Endothelial cell of umbilical vein (primary cell): ENCODE data around the gene KSR1. TPM values are rescaled to one million over a fixed set of nuclear protein-coding genes. Genes with fewer than 3 reads are reported as not detected.

ENCODE experiments used
- BruUV-seq: library from RNA; stranded (reverse); fragments of 400-500 nt; replicated peaks from 2 replicates; lab custom pipeline; 2021; lab: Mats Ljungman, UMichigan
- CTCF ChIA-PET: fragments of 300-600, 350-600 bp; sonication (Branson Sonifier 250); formaldehyde crosslinking; loops from one replicate; lab custom pipeline; 2021; ENCODE audit warnings: antibody characterized with exemption, inconsistent platforms; lab: Charles Lee
- POLR2A ChIA-PET: fragments of 300-600, 350-600 bp; sonication (Branson Sonifier 250); formaldehyde crosslinking; loops from one replicate; lab custom pipeline; 2021; ENCODE audit warnings: antibody characterized with exemption, inconsistent platforms; lab: Charles Lee
- DNase-seq: peaks from one replicate; pipeline ENCODE4 v3.0.0-alpha.2; 2011; ENCODE audit warnings: low read depth, low spot score
- FAIRE-seq: peaks from 2 replicates; lab custom pipeline; 2011; peaks lifted over from hg19 to GRCh38; lab: Jason Lieb, UNC
- H2AFZ ChIP-seq: 2 replicates; pipeline ENCODE4 v1.6.0; 2012; ENCODE audit warnings: low read depth, low read length, control low read depth, inconsistent platforms
- H3K27ac ChIP-seq: 2 replicates; pipeline ENCODE4 v1.5.1; 2011; ENCODE audit warnings: low read depth, mild to moderate bottlenecking, control low read depth, low read length, moderate library complexity; ENCODE audit not compliant: insufficient read depth
- H3K27me3 ChIP-seq, 2 experiments: 2 replicates each; pipeline versions ENCODE4 v1.6.0 to v1.6.1; 2011; ENCODE audit warnings: low read length in 2 of 2, mixed read lengths in 1 of 2; ENCODE audit not compliant: control insufficient read depth in 2 of 2, insufficient read depth in 2 of 2
- H3K36me3 ChIP-seq, 2 experiments: 2 replicates in 1 of 2; 3 replicates in 1 of 2; pipeline ENCODE4 v1.5.1; 2011; ENCODE audit warnings: low read length in 2 of 2, mild to moderate bottlenecking in 1 of 2, moderate library complexity in 1 of 2; ENCODE audit not compliant: control insufficient read depth in 2 of 2, insufficient read depth in 2 of 2; ENCODE audit errors: extremely low read depth in 1 of 2
- H3K4me1 ChIP-seq: 3 replicates; pipeline ENCODE4 v1.5.1; 2011; ENCODE audit warnings: mild to moderate bottlenecking, low read length; ENCODE audit not compliant: control insufficient read depth, insufficient read depth; ENCODE audit errors: extremely low read depth
- H3K4me2 ChIP-seq: 2 replicates; pipeline ENCODE4 v1.6.1; 2011; ENCODE audit warnings: low read length, control low read depth, mixed read lengths; ENCODE audit not compliant: insufficient read depth
- H3K4me3 ChIP-seq, 3 experiments: fragments of 200-600 bp in 1 of 3; sonication (generic), shearing (Covaris generic) in 1 of 3; replicated peaks in 1 of 3; 2 replicates each; pipeline ENCODE4 v1.5.1; 2011 to 2016; ENCODE audit warnings: control low read depth in 3 of 3, low read length in 3 of 3, mild to moderate bottlenecking in 2 of 3, inconsistent platforms in 1 of 3, low read depth in 1 of 3, moderate library complexity in 1 of 3; ENCODE audit not compliant: insufficient read depth in 1 of 3
- H3K79me2 ChIP-seq: 2 replicates; pipeline ENCODE4 v1.6.0; 2012; ENCODE audit warnings: low read length, inconsistent platforms; ENCODE audit not compliant: control insufficient read depth, insufficient read depth
- H3K9ac ChIP-seq: replicated peaks from 2 replicates; pipeline ENCODE3; 2011; ENCODE audit warnings: low read length, control low read depth; ENCODE audit not compliant: insufficient read depth; ENCODE audit errors: extremely low read depth
- H3K9me1 ChIP-seq: replicated peaks from 3 replicates; pipeline ENCODE4 v1.6.0; 2011; ENCODE audit warnings: mild to moderate bottlenecking, low read length; ENCODE audit not compliant: control insufficient read depth, insufficient read depth; ENCODE audit errors: extremely low read depth
- H3K9me3 ChIP-seq: replicated peaks from 2 replicates; pipeline ENCODE4 v1.5.1; 2012; ENCODE audit warnings: low read length, inconsistent platforms; ENCODE audit not compliant: control insufficient read depth, insufficient read depth
- H4K20me1 ChIP-seq: replicated peaks from 2 replicates; pipeline ENCODE3; 2011; ENCODE audit warnings: mild to moderate bottlenecking, low read length; ENCODE audit not compliant: control insufficient read depth, insufficient read depth; ENCODE audit errors: extremely low read depth
- EZH2 ChIP-seq: IDR thresholded peaks from 2 replicates; pipeline ENCODE4 v1.6.1; 2012; ENCODE audit warnings: borderline replicate concordance, low read depth, mild to moderate bottlenecking, moderate library complexity, low read length, inconsistent platforms; ENCODE audit not compliant: severe bottlenecking
- FOS ChIP-seq: IDR thresholded peaks from 2 replicates; pipeline ENCODE4 v1.6.1; 2011; ENCODE audit warnings: mild to moderate bottlenecking, low read length, moderate library complexity, borderline replicate concordance; ENCODE audit not compliant: insufficient read depth
- GATA2 ChIP-seq: IDR thresholded peaks from 2 replicates; pipeline ENCODE4 v1.7.0; 2011; ENCODE audit warnings: low read depth, mild to moderate bottlenecking, moderate library complexity, mixed read lengths, low read length; ENCODE audit not compliant: insufficient read length, insufficient read depth
- JUN ChIP-seq: IDR thresholded peaks from 2 replicates; pipeline ENCODE4 v1.6.1; 2011; ENCODE audit warnings: borderline replicate concordance, low read depth; ENCODE audit not compliant: insufficient read length, insufficient read depth
- MAX ChIP-seq: IDR thresholded peaks from 2 replicates; pipeline ENCODE4 v1.6.1; 2011; ENCODE audit not compliant: insufficient read depth, insufficient read length
- MYC ChIP-seq: IDR thresholded peaks from one replicate; pipeline ENCODE4 v1.6.1; 2011; ENCODE audit warnings: mild to moderate bottlenecking, low read depth, low read length
- POLR2A ChIP-seq: IDR thresholded peaks from 2 replicates; pipeline ENCODE4 v1.6.1; 2012; ENCODE audit warnings: low read depth, mild to moderate bottlenecking, control low read depth, low read length
- POLR2AphosphoS5 ChIP-seq: IDR thresholded peaks from 2 replicates; pipeline ENCODE4 v1.6.1; 2012; ENCODE audit warnings: low read depth, mild to moderate bottlenecking, control low read depth, low read length, moderate library complexity; ENCODE audit not compliant: insufficient read depth
- dilution Hi-C: fragments of 300-500 bp; cut with MboI; formaldehyde crosslinking; loops from one replicate; pipeline ENCODE4 v1.15.0; 2019; ENCODE audit warnings: low sequenced_read_pairs; ENCODE audit not compliant: extremely low pct_ligation_motif_present
- intact Hi-C: fragments of 100-400 bp; cut with micrococcal nuclease; formaldehyde crosslinking; loops from one replicate; pipeline ENCODE4 v1.10.0; 2022
- polyA plus RNA-seq, 4 experiments: library from polyadenylated mRNA; depleted of rRNA in 3 of 4; stranded (reverse) in 3 of 4; unstranded in 1 of 4; fragments of >200 nt; gene quantifications; 2 replicates each; pipeline versions ENCODE4 v1.2.1 to v1.2.3, GENCODE V29; 2011 to 2012; ENCODE audit warnings: missing spikeins in 1 of 4
- total RNA-seq: library from RNA; stranded (reverse); gene quantifications from 2 replicates; pipeline ENCODE4 v1.2.3, GENCODE V29; 2021
- TF ChIP-seq, protein P1 (sequence below), 2 donors: IDR thresholded peaks; 1 replicate in 1 of 2; 2 replicates in 1 of 2; pipeline ENCODE4 v1.5.1; 2011; ENCODE audit warnings: low read length in 2 of 2, mild to moderate bottlenecking in 2 of 2, moderate library complexity in 2 of 2, control low read depth in 1 of 2, inconsistent platforms in 1 of 2, low read depth in 1 of 2; ENCODE audit not compliant: insufficient read depth in 1 of 2; ENCODE audit errors: extremely low read depth in 1 of 2

KSR1 gene
- total and polyA plus RNA-seq, 2 donors (not counting 3 experiments of a cell fraction or from before 2014, with no cell fraction given): 35.4 to 80.2 TPM

GRCh38 chr17:27524594-27524993 lies 68.3 kb downstream of the KSR1 start:
- POLR2A ChIA-PET: no interaction called here
- intact Hi-C loops: loop anchor here (5.0 kb wide), 1 partner anchor 42 kb away; no protein-coding TSS in a partner anchor
- Histone ChIP-seq H3K4me2 (no peak overlapping the region), H3K36me3 (no peaks in the 10 kb centered on the region), H2AFZ (no peak overlapping the region), H3K79me2 (peaks cover 11% of the 10 kb centered on the region), H4K20me1 (peaks cover under 1% of the 10 kb centered on the region), H3K9me1 (no peaks in the 10 kb centered on the region), H3K4me3 (no peak overlapping the region), H3K27me3 (no peaks in the 10 kb centered on the region), H3K9ac (no peak overlapping the region), H3K27ac (no peak overlapping the region), H3K9me3 (no peaks in the 10 kb centered on the region), H3K4me1 (peaks cover 10% of the 10 kb centered on the region)
- CTCF ChIA-PET: interaction anchor here (1.0 to 1.3 kb wide), 3 partner anchors 38 to 288 kb away, joined by 3 read pairs; no protein-coding TSS in a partner anchor
- TF ChIP-seq GATA2 (no peak), FOS (no peak), POLR2AphosphoS5 (no peak)
- dilution Hi-C loops: no loop called here
- no peak for FAIRE-seq
- no TSS peak for BruUV-seq
- DNase-seq: no peak

- Histone ChIP-seq H3K27ac (no peak overlapping the region), H3K4me3 (no peak overlapping the region), H3K4me2 (no peak overlapping the region), H2AFZ (no peak overlapping the region), H3K79me2 (peaks cover 10% of the 10 kb centered on the region), H3K4me1 (peaks cover 10% of the 10 kb centered on the region), H3K36me3 (no peaks in the 10 kb centered on the region), H3K9me3 (no peaks in the 10 kb centered on the region), H3K9me1 (no peaks in the 10 kb centered on the region), H4K20me1 (peaks cover 2% of the 10 kb centered on the region), H3K27me3 (no peaks in the 10 kb centered on the region), H3K9ac (no peak overlapping the region)
- intact Hi-C loops: no loop called here
- no TSS peak for BruUV-seq
- dilution Hi-C loops: no loop called here
- no peak for DNase-seq
- ChIA-PET POLR2A (no interaction called here), CTCF (interaction anchor here (1.0 to 1.3 kb wide), 2 partner anchors 11 to 38 kb away, joined by 3 to 4 read pairs; no protein-coding TSS in a partner anchor)
- no peak for FAIRE-seq
- no peak for TF ChIP-seq GATA2
- no peak for TF ChIP-seq MYC
- no peak for TF ChIP-seq POLR2A
- no peak for TF ChIP-seq FOS
- TF ChIP-seq JUN: no peak
- no peak for TF ChIP-seq POLR2AphosphoS5
- TF ChIP-seq, protein P1, sequence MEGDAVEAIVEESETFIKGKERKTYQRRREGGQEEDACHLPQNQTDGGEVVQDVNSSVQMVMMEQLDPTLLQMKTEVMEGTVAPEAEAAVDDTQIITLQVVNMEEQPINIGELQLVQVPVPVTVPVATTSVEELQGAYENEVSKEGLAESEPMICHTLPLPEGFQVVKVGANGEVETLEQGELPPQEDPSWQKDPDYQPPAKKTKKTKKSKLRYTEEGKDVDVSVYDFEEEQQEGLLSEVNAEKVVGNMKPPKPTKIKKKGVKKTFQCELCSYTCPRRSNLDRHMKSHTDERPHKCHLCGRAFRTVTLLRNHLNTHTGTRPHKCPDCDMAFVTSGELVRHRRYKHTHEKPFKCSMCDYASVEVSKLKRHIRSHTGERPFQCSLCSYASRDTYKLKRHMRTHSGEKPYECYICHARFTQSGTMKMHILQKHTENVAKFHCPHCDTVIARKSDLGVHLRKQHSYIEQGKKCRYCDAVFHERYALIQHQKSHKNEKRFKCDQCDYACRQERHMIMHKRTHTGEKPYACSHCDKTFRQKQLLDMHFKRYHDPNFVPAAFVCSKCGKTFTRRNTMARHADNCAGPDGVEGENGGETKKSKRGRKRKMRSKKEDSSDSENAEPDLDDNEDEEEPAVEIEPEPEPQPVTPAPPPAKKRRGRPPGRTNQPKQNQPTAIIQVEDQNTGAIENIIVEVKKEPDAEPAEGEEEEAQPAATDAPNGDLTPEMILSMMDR (IDR thresholded peaks at IDR 0.05; ENCODE audit: extremely low read depth in 1 of 2, insufficient read depth in 1 of 2, low read depth in 1 of 2, low read length in 2 of 2): no peak
- TF ChIP-seq MAX: no peak
- no peak for TF ChIP-seq EZH2
Measured at GRCh38 chr17:27525316-27525715, 69.1 kb downstream of the KSR1 start.
